ENCODE results near the gene TOMM7.

Gene TOMM7

DNA sequence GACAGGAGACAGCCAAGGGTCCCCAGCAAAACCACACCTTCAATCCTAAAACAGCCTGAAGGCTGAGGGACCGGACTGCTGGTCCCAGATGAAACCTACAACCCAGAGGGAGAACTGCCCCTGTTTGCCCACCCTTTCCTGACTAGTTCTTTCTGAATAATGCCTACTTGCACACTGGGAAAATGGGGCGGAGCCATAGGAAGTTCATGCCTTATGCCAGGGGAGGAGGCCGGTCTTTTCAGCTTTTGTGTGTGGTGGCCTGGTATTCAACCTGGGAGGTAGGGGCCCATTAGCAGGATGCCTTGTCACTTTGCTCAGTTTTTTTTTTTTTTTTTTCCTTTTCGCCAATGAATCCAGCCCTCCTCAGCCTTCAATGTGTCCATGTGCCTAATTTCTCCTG lies 20.7 kb downstream of the TOMM7 start:
- Histone ChIP-seq H3K4me3 (replicated peaks; ENCODE audit: insufficient read depth, low read length) (no peak overlapping the region), H3K27ac (replicated peaks) (no peak overlapping the region), H3K27me3 (ENCODE audit: insufficient read depth, poor library complexity, severe bottlenecking) (no peaks in the 10 kb centered on the region)
- no peak for TF ChIP-seq POLR2AphosphoS5 (IDR thresholded peaks at IDR 0.05; ENCODE audit: low read depth)
- TF ChIP-seq SPI1 (IDR thresholded peaks at IDR 0.05; ENCODE audit: borderline replicate concordance, low read depth), result no peak
- TF ChIP-seq GABPA (IDR thresholded peaks at IDR 0.05; ENCODE audit: low read depth), result no peak
- TF ChIP-seq, protein P1, sequence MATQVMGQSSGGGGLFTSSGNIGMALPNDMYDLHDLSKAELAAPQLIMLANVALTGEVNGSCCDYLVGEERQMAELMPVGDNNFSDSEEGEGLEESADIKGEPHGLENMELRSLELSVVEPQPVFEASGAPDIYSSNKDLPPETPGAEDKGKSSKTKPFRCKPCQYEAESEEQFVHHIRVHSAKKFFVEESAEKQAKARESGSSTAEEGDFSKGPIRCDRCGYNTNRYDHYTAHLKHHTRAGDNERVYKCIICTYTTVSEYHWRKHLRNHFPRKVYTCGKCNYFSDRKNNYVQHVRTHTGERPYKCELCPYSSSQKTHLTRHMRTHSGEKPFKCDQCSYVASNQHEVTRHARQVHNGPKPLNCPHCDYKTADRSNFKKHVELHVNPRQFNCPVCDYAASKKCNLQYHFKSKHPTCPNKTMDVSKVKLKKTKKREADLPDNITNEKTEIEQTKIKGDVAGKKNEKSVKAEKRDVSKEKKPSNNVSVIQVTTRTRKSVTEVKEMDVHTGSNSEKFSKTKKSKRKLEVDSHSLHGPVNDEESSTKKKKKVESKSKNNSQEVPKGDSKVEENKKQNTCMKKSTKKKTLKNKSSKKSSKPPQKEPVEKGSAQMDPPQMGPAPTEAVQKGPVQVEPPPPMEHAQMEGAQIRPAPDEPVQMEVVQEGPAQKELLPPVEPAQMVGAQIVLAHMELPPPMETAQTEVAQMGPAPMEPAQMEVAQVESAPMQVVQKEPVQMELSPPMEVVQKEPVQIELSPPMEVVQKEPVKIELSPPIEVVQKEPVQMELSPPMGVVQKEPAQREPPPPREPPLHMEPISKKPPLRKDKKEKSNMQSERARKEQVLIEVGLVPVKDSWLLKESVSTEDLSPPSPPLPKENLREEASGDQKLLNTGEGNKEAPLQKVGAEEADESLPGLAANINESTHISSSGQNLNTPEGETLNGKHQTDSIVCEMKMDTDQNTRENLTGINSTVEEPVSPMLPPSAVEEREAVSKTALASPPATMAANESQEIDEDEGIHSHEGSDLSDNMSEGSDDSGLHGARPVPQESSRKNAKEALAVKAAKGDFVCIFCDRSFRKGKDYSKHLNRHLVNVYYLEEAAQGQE (IDR thresholded peaks at IDR 0.05; ENCODE audit: insufficient replicate concordance, low read depth), result no peak
- TF ChIP-seq, protein P2, sequence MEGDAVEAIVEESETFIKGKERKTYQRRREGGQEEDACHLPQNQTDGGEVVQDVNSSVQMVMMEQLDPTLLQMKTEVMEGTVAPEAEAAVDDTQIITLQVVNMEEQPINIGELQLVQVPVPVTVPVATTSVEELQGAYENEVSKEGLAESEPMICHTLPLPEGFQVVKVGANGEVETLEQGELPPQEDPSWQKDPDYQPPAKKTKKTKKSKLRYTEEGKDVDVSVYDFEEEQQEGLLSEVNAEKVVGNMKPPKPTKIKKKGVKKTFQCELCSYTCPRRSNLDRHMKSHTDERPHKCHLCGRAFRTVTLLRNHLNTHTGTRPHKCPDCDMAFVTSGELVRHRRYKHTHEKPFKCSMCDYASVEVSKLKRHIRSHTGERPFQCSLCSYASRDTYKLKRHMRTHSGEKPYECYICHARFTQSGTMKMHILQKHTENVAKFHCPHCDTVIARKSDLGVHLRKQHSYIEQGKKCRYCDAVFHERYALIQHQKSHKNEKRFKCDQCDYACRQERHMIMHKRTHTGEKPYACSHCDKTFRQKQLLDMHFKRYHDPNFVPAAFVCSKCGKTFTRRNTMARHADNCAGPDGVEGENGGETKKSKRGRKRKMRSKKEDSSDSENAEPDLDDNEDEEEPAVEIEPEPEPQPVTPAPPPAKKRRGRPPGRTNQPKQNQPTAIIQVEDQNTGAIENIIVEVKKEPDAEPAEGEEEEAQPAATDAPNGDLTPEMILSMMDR (IDR thresholded peaks at IDR 0.05; ENCODE audit: insufficient read depth, low read length), result no peak
- no peak for DNase-seq (ENCODE audit: low read depth in 1 of 2, low spot score in 1 of 2)

DNA sequence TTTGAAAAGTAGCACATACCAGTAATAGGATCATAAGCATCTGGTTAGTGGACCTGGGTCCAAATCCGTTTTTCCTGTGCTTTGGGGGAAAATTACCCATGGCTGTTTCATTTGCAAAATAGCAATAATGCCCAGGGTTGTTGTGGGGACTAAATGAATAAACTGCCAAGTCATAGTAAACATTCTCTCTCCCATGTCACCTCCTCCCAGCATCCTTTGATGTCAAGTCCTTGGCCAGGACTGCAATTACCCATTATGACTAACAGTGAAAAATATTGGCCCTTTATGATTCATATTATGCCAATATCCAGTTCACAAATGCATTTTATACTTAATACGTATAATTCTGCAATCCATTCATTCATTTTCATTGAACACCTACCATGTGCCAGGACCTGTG lies 23.0 kb downstream of the TOMM7 start:
- Histone ChIP-seq H3K27me3 (ENCODE audit: insufficient read depth, poor library complexity, severe bottlenecking) (no peaks in the 10 kb centered on the region), H3K27ac (replicated peaks) (no peak overlapping the region), H3K4me3 (replicated peaks; ENCODE audit: insufficient read depth, low read length) (no peak overlapping the region)
- DNase-seq (ENCODE audit: low read depth in 1 of 2, low spot score in 1 of 2), result no peak
- TF ChIP-seq SPI1 (IDR thresholded peaks at IDR 0.05; ENCODE audit: borderline replicate concordance, low read depth), result no peak
- TF ChIP-seq GABPA (IDR thresholded peaks at IDR 0.05; ENCODE audit: low read depth), result no peak

DNA sequence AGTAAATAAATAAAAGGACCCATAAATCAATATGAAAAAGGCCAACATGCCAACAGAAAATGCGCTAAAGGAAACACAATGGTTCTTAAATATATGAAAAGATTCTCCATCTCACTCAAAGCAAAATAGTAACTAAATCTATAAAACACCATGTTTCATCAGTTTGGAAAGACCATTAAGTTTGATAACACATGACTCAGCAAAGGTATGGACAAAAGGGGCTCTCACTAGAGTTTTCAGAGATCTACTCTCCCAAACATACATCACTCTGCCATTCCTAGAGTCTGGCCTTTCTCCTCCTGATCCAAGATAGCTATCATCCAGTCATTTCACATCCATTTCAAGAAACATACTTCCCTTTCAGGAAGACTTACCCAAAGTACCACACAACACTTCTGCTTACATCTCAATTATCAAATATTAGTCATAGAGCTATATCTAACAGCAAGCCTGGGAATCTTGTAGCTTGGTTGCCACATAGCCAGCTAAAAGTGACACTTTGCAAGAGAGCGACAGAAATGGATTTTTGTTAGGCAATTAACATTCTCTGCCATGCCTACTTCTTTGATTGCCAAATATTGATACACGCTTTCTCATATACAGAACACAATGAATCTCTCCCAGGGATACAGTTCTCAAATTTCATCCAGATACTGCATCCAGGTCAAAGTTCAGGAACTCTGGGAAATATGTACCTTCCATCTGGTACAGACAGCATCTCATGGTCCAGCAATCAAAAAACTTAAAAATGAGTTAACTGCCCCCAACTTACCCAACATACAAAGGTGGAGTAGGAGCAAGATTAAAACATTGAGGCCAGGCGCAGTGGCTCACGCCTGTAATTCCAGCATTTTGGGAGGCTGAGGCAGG lies 28.8 kb downstream of the TOMM7 start:
- TF ChIP-seq POLR2AphosphoS5 (IDR thresholded peaks at IDR 0.05; ENCODE audit: low read depth), result no peak
- TF ChIP-seq, protein P1 (IDR thresholded peaks at IDR 0.05; ENCODE audit: insufficient replicate concordance, low read depth), result no peak
- TF ChIP-seq SPI1 (IDR thresholded peaks at IDR 0.05; ENCODE audit: borderline replicate concordance, low read depth), result no peak
- TF ChIP-seq, protein P2 (IDR thresholded peaks at IDR 0.05; ENCODE audit: insufficient read depth, low read length), result no peak
- no peak for TF ChIP-seq GABPA (IDR thresholded peaks at IDR 0.05; ENCODE audit: low read depth)
- no peak overlapping the region for H3K27ac ChIP-seq (replicated peaks)
- no peak for DNase-seq (ENCODE audit: low read depth in 1 of 2, low spot score in 1 of 2)

DNA sequence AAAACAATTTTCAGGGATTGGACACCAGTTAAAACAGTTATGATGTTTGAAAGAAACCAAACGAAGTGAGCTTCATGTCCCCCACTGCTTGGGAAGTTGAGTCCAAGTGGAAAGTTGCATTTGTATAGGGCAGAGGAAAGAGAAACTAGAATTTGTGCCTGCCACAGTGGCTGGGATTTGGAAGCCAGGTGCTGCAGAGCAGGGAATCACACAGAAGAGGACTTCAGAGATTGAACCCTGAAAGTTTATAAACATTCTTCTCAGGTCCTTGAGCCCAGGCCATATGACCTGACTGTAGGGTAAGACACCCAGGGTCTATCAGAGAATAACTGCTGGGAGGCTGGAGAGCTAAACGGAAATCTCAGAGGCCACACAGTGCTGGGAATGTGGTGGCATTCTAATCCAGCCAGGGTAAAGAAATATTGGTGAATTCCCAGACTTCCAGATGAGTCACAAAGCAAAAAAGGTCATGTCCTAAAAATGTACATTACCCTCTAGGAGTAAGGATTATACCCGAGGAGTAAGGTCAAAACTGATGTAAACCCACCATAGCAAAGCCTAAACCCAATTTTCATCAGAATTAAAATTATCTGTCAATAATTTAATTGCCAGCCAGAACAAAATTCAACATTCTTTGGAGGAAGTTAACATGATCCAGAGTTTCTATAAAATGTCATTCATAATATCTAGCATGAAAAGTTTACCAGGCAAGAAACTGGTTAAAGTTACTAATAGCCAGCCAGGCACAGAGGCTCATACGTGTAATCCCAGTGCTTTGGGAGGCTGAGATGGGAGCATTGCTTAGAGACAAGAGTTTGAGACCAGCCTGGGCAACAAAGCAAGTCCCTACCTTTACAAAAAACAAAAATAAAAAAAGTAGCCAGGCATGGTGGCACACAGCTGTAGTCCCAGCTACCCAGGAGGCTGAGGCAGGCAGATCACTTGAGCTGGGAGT lies 31.2 kb downstream of the TOMM7 start:
- TF ChIP-seq, protein P2 (IDR thresholded peaks at IDR 0.05; ENCODE audit: insufficient read depth, low read length), result no peak
- TF ChIP-seq SPI1 (IDR thresholded peaks at IDR 0.05; ENCODE audit: borderline replicate concordance, low read depth) (no peak), GABPA (IDR thresholded peaks at IDR 0.05; ENCODE audit: low read depth) (no peak), POLR2AphosphoS5 (IDR thresholded peaks at IDR 0.05; ENCODE audit: low read depth) (no peak)
- TF ChIP-seq, protein P1 (IDR thresholded peaks at IDR 0.05; ENCODE audit: insufficient replicate concordance, low read depth), result no peak
- H3K27me3 ChIP-seq (ENCODE audit: insufficient read depth, poor library complexity, severe bottlenecking), result no peaks in the 10 kb centered on the region
- H3K4me3 ChIP-seq (replicated peaks; ENCODE audit: insufficient read depth, low read length), result no peak overlapping the region
- no peak for DNase-seq (ENCODE audit: low read depth in 1 of 2, low spot score in 1 of 2)
- H3K27ac ChIP-seq (replicated peaks), result no peak overlapping the region

More for the DNA sequence above, 28.8 kb downstream of the TOMM7 start:
- H3K4me3 ChIP-seq (replicated peaks; ENCODE audit: insufficient read depth, low read length), result no peak overlapping the region
- H3K27me3 ChIP-seq (ENCODE audit: insufficient read depth, poor library complexity, severe bottlenecking), result no peaks in the 10 kb centered on the region
